Activated T-helper 2 cell treated with anti-CD3 and anti-CD28 coated beads, Interferon-gamma antibody, Interleukin-2, Interleukin-4, amounts not matched to agents 10 μg/mL and 5 μg/mL and 100 μg/mL, durations not matched to agents 14 hours and 24 hours and 36 hours (primary cell): ENCODE data around the gene MMP28. TPM values are rescaled to one million over a fixed set of nuclear protein-coding genes. Genes with fewer than 3 reads are reported as not detected.

Source experiments
- DNase-seq: peaks from one replicate; pipeline ENCODE4 v3.0.0; 2021; ENCODE audit warnings: low spot score
- H3K27ac Mint-ChIP-seq: one replicate; pipeline ENCODE4 v1.8.0; 2021; ENCODE audit warnings: mixed read lengths
- H3K27me3 Mint-ChIP-seq: one replicate; pipeline ENCODE4 v1.8.0; 2021; ENCODE audit warnings: low read depth, mixed read lengths
- H3K36me3 Mint-ChIP-seq: one replicate; pipeline ENCODE4 v1.8.0; 2021; ENCODE audit warnings: low read depth, mixed read lengths
- H3K4me1 Mint-ChIP-seq: one replicate; pipeline ENCODE4 v1.8.0; 2021; ENCODE audit warnings: low read depth, mixed read lengths
- H3K4me3 Mint-ChIP-seq: one replicate; pipeline ENCODE4 v1.8.0; 2021; ENCODE audit warnings: low read depth, mild to moderate bottlenecking, moderate library complexity, mixed read lengths
- H3K9me3 Mint-ChIP-seq: one replicate; pipeline ENCODE4 v1.8.0; 2021; ENCODE audit warnings: mixed read lengths
- intact Hi-C: fragments of 100-400 bp; cut with micrococcal nuclease; formaldehyde crosslinking; loops from one replicate; pipeline ENCODE4 v1.15.1; 2023
- total RNA-seq: library from RNA; stranded (reverse); gene quantifications from 2 replicates; pipeline ENCODE4 v1.2.3, GENCODE V29; 2022

MMP28 gene
- total RNA-seq, 1 donor from 2014 or later = not detected

- intact Hi-C loops = no loop called here
- Mint-ChIP-seq H3K4me1 (peaks cover 9% of the 10 kb centered on the region), H3K4me3 (peak overlapping the region; percentile 52), H3K27ac (no peak overlapping the region), H3K9me3 (no peaks in the 10 kb centered on the region), H3K27me3 (peaks cover 23% of the 10 kb centered on the region), H3K36me3 (peaks cover 8% of the 10 kb centered on the region)
- no peak for DNase-seq
Measured at GRCh38 chr17:35731917-35732805, 63.3 kb downstream of the MMP28 start.

GRCh38 chr17:35731239-35731916 lies 64.1 kb downstream of the MMP28 start, which contains the start of gene RASL10B:
TSS of gene RASL10B (plus strand) at chr17:35731639. CDS start at chr17:35735185, 3,546 bp downstream.
- peak; percentile 27 for DNase-seq
- intact Hi-C loops = no loop called here
- Mint-ChIP-seq H3K4me3 (peak within 1 kb of the TSS; percentile 67), H3K27me3 (peaks cover 23% of the 10 kb centered on the region), H3K27ac (no peak within 1 kb of the TSS), H3K9me3 (no peaks in the 10 kb centered on the region), H3K36me3 (peaks cover 8% of the 10 kb centered on the region), H3K4me1 (peaks cover 9% of the 10 kb centered on the region)

- peaks cover 9% of the 10 kb centered on the region for H3K4me1 Mint-ChIP-seq
- H3K4me3 Mint-ChIP-seq = peak overlapping the region; percentile 67
- no peaks in the 10 kb centered on the region for H3K9me3 Mint-ChIP-seq
- intact Hi-C loops = no loop called here
- H3K36me3 Mint-ChIP-seq = peaks cover 14% of the 10 kb centered on the region
- no peak for DNase-seq
- H3K27me3 Mint-ChIP-seq = peaks cover 23% of the 10 kb centered on the region
- no peak overlapping the region for H3K27ac Mint-ChIP-seq
Measured at GRCh38 chr17:35730400-35731005, 64.9 kb downstream of the MMP28 start.

DNA sequence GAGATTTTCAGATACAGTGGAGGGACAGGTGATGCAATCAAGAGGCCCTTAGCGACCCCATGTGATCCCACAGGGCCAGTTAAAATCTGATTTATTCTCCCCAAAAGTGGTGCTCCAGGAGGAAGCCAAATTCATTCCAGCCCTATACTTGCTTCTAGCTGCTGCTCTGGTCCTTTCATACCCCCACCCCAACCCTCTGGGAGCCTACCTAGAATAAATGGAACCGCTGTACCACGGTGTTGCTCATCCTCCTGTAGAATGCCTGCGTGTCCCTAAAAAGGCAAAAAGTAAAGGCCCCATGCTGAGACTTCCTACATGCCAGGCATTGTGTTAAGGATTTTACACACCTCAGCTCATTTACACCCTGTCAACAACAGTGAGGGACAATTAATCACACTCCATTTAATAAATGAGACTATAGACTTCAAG lies 66.0 kb downstream of the MMP28 start:
- intact Hi-C loops = no loop called here
- Mint-ChIP-seq H3K4me1 (peaks cover 9% of the 10 kb centered on the region), H3K36me3 (peaks cover 24% of the 10 kb centered on the region), H3K27ac (no peak overlapping the region), H3K9me3 (no peaks in the 10 kb centered on the region), H3K27me3 (peaks cover 23% of the 10 kb centered on the region), H3K4me3 (no peak overlapping the region)
- no peak for DNase-seq

DNA sequence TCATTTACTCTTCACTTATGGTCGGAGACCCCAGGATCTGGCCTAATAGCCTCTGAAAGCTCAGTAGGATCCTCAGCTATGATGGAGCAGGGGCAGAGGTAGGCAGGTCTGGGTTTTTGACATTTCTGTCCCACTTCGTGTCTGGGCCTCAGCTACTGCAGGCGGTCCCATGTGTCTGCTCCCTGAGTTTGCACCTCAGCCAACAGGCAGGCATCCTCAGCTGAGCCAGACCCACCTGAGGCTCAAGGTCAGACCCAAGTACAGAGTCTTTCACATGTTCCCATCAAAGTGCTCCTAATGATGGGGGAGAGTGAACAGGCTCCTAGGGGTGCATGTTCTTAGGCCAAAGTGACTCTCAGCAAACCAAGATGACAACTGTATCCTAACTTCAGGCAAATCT lies 66.9 kb downstream of the MMP28 start:
- Mint-ChIP-seq H3K4me1 (peaks cover 9% of the 10 kb centered on the region), H3K36me3 (peaks cover 33% of the 10 kb centered on the region), H3K9me3 (no peaks in the 10 kb centered on the region), H3K27me3 (peaks cover 23% of the 10 kb centered on the region), H3K4me3 (no peak overlapping the region), H3K27ac (no peak overlapping the region)
- intact Hi-C loops = no loop called here
- no peak for DNase-seq

DNA sequence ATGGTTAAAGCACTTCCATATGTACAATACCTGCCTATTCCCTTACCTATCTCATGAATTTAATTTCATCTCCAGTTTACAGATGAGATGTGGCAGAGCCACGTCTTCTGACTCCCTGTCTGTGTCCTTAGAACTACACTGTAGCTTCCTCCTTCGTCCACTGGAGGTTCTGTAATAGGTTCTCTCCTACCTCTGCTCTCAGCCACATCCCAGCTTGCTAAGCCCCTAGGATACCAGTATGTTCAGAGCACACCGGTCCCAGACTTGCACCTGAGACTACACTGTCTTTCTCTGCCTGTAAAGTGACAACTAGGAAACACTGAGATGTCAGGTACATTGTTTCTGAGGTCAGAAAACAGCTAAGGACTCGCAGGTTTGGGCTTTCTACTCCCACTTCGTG lies 67.8 kb downstream of the MMP28 start:
- no peak overlapping the region for H3K4me3 Mint-ChIP-seq
- no peak overlapping the region for H3K27ac Mint-ChIP-seq
- peaks cover 17% of the 10 kb centered on the region for H3K27me3 Mint-ChIP-seq
- no peaks in the 10 kb centered on the region for H3K9me3 Mint-ChIP-seq
- H3K36me3 Mint-ChIP-seq = peaks cover 41% of the 10 kb centered on the region
- H3K4me1 Mint-ChIP-seq = peaks cover 9% of the 10 kb centered on the region
- no peak for DNase-seq
- intact Hi-C loops = no loop called here

GRCh38 chr17:35726953-35727460 lies 68.4 kb downstream of the MMP28 start:
- Mint-ChIP-seq H3K27ac (no peak overlapping the region), H3K4me3 (no peak overlapping the region), H3K36me3 (peaks cover 42% of the 10 kb centered on the region), H3K4me1 (peaks cover 9% of the 10 kb centered on the region), H3K9me3 (no peaks in the 10 kb centered on the region), H3K27me3 (peaks cover 11% of the 10 kb centered on the region)
- intact Hi-C loops = no loop called here
- no peak for DNase-seq

DNA sequence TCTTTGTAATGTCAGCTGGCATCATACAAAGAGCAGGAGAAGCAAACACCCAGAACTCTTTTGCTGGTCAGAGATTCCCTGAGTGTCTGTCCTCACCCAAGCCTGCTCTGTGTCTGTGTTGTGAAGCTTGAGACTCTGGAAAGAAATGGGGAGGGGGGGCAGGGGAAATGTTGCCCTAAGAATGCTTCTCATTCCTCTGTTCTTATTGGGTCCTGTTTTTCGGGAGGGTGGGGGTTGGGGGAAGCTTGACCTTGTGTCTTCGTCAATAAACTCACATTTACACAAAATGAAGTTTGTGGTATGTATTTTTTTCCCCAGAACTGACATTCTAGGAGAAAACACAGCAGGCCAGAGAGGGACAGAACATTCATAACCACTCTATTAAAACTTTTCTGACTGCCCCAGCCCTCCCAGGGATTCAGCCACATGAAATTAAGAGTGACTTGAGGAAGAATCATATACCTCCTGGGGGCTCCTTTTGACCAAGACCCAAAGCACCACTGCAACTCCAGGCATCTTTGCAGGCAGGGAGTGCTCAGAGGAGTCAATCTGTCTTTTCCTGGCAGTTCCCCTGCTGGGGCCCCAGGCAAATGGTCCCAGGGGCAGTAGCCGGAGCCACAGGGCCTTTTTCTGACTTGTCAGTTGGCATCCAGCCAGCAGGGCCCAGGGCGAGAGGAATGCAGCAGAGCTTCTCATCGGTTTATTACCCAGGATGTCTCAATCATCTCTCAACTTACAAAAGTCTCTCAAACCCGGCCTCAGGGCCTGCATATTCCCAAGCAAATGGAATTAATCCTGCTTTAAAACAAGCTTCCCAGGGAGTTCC lies 69.1 kb downstream of the MMP28 start:
- intact Hi-C loops = no loop called here
- H3K9me3 Mint-ChIP-seq = no peaks in the 10 kb centered on the region

GRCh38 chr17:35725802-35726126 lies 69.7 kb downstream of the MMP28 start:
- Mint-ChIP-seq H3K36me3 (peaks cover 48% of the 10 kb centered on the region), H3K4me1 (peaks cover 4% of the 10 kb centered on the region), H3K27ac (no peak overlapping the region), H3K27me3 (peaks cover 4% of the 10 kb centered on the region), H3K4me3 (no peak overlapping the region), H3K9me3 (no peaks in the 10 kb centered on the region)
- intact Hi-C loops = no loop called here
- no peak for DNase-seq

More for the DNA sequence above, 69.1 kb downstream of the MMP28 start:
- no peak for DNase-seq
- peaks cover 9% of the 10 kb centered on the region for H3K4me1 Mint-ChIP-seq
- no peak overlapping the region for H3K27ac Mint-ChIP-seq
- peaks cover 10% of the 10 kb centered on the region for H3K27me3 Mint-ChIP-seq
- H3K36me3 Mint-ChIP-seq = peaks cover 47% of the 10 kb centered on the region
- no peak overlapping the region for H3K4me3 Mint-ChIP-seq

GRCh38 chr17:35725058-35725457 lies 70.4 kb downstream of the MMP28 start:
- H3K27ac Mint-ChIP-seq = no peak overlapping the region
- no peaks in the 10 kb centered on the region for H3K9me3 Mint-ChIP-seq
- no peaks in the 10 kb centered on the region for H3K4me1 Mint-ChIP-seq
- peaks cover 48% of the 10 kb centered on the region for H3K36me3 Mint-ChIP-seq
- DNase-seq = no peak
- no peak overlapping the region for H3K4me3 Mint-ChIP-seq
- intact Hi-C loops = no loop called here
- H3K27me3 Mint-ChIP-seq = no peaks in the 10 kb centered on the region

DNA sequence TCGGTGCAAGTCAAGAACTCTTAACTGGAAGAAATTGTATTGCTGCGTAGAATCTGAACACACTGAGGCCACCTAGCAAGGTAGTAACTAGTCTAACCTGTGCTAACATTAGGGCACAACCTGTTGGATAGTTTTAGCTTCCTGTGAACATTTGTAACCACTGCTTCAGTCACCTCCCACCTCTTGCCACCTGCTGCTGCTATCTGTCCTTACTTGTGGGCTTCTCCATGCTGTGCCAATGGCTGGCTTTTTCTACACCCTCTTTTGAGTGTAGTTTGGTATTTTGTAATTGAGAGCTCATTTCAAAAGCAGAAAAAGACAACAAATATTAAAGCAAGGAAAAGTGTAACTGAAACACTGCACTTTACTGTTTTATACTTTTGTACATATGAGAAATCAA lies 71.7 kb downstream of the MMP28 start:
- Mint-ChIP-seq H3K27me3 (no peaks in the 10 kb centered on the region), H3K4me1 (no peaks in the 10 kb centered on the region), H3K4me3 (no peak overlapping the region), H3K9me3 (no peaks in the 10 kb centered on the region), H3K36me3 (peaks cover 57% of the 10 kb centered on the region), H3K27ac (no peak overlapping the region)
- intact Hi-C loops = no loop called here
- DNase-seq = no peak

DNA sequence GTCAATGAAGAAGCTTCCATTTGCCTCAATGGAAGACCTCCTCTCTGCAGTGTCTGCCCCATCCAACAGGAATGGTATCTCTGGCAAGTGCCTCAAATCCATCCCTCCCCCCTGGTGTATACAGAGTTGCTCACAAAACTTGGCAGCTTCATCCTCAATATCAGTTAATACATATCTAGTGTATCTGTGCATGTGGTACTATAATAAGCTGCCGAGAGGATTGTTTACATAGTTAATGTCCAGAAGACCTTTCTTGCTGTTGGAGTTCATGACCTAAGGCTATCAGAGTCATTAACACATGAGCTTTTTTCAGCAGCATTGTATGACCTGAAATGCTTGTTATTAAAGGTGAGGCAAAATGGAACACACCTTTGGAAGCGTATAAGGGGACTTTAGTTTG lies 78.0 kb downstream of the MMP28 start:
- intact Hi-C loops = no loop called here
- Mint-ChIP-seq H3K27me3 (no peaks in the 10 kb centered on the region), H3K4me1 (peaks cover 3% of the 10 kb centered on the region), H3K9me3 (no peaks in the 10 kb centered on the region), H3K4me3 (no peak overlapping the region), H3K36me3 (peaks cover 48% of the 10 kb centered on the region), H3K27ac (no peak overlapping the region)
- DNase-seq = no peak
